Skin of body (tissue), 2 donors: ENCODE measurements around the gene FBXO28. TPM values are rescaled to one million over a fixed set of nuclear protein-coding genes. Genes with fewer than 3 reads are reported as not detected.
A peak's percentile ranks its signal among the peaks of the same experiment; 100 is the strongest.

Experiments
- DNase-seq: peaks from one replicate; lab custom pipeline; 2025; lab: John Stamatoyannopoulos, UW
- total RNA-seq: library from RNA; depleted of rRNA; stranded (reverse); fragments of >200 nt; gene quantifications from one replicate; pipeline ENCODE4 v1.2.3, GENCODE V29; 2014

The FBXO28 gene
- total RNA-seq, 1 donor from 2014 or later, result 38.1 TPM

DNA sequence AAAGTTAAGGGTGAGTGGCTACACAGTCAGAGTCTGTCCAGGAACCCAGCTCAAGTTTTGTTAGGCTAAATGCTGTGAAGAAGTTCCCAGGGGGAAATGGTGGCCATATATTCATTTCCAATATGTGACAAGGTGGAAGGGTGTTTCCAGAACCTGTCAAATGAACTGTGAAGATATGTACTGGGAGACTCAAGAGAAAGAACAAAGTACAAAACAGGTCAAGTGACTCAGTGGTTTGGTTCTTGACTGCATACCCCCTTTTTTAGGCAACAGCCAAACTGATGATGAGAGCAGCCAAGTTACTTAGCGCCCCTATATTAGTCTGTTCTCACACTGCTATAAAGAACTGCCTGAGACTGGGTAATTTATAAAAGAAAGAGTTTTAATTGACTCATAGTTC is 18.6 kb upstream of the FBXO28 start:
- no peak for DNase-seq

DNA sequence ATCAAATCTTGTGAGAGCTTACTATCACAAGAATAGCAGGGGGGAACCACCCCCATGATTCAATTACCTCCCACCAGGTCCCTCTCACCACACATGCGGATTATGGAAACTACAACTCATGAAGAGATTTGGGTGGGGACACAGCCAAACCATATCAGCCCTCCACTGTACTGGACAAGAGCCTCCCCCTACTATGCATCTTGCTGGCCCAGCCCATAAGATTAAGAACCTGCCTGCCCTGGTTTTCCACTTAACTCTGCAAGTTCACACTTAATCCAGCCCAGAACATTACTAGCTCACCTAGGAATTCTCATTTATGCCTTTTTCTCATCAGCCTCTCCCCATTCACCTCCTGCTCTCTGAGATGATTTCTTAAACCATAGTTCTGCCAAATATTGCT is 18.0 kb upstream of the FBXO28 start:
- no peak for DNase-seq

- DNase-seq, result no peak
Measured at GRCh38 chr1:224096773-224097172, 17.1 kb upstream of the FBXO28 start.

DNA sequence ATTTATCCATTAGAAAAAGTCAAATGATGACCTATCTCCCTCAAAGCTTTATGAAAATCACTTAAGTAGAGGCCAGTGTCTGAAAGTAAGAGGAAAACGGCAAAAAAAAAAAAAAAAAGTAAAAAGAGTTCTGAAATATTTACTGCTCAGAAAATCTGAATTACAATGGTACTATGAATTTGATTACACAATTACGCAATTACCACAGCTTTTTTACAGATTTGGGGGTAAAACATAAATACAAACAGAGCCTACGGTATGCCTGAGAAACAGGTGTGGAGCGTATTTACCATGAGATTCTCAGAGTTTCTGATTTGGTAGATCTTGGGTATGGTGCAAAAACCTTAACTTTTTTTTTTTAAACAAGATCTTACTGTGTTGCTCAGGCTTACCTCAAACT is 15.9 kb upstream of the FBXO28 start:
- no peak for DNase-seq

DNA sequence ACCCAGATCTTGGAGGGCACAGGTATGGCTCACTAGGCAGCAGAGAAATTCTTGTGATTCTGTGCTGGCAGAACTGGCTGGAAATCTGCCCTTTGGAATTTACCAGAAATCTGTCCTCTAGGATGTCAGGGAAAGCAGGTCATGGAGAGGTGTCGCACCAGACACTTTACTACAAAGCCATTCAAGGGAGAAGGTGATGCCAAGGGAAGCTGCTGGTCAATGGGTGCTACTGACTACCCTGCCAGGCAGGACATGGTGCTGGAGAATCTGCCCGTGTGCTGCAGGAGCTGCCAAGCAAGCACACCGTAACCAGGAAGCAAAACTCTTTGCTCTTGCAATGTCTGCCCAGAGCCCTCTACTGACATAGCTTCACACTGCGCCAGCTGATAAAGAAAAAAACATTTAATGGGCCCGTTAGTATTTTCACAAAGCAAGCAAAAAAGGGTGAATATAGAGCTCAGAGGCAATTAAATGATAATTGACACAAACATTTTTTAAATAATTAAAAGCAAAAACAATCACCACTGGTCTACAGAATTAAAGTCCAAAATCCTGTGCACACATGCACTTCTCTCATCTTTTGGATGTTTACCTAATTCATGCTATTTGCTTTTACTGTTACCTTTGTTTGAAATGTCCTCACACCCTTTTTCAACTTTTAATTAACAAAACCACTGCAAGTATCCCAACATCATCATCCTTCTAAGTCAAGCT is 7.2 kb upstream of the FBXO28 start:
- DNase-seq, result no peak

DNA sequence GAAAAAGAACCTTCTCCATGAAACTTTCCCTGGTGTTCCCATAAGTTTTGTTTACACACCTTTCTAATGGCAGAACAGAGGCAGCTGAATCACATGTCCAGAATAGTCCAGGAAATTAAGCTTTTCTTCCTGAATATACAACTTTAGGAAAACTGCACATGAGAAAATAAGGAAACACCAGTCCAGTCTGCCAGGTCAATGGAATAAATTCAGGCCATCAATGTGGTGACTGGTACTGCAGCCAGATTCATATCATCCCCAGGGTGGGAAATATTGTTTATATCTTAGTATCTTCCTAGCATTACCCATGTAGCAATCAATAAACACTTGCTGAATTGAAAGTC is 6.7 kb upstream of the FBXO28 start:
- no peak for DNase-seq

DNA sequence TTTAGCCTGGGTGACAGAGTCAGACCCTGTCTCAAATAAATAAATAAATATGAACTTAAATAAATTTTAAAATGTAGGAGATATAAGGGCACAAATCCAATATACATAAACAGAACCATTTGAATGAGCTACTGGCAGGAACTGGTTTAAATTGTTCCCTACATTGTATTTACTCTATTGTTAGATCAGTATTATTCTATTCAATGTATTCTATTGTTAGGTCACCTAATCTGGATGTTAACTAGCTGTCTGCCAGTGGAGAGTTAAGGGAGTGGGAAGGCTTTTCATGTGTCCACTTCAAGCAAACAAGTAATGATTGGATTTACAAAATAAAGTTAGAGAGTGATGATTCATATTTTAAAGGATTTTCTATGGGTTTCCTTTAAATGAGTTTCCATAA is 4.9 kb upstream of the FBXO28 start:
- no peak for DNase-seq

GRCh38 chr1:224109981-224110380 is 3.9 kb upstream of the FBXO28 start:
- DNase-seq, result no peak

GRCh38 chr1:224113005-224113404 is 906 bp upstream of the FBXO28 start:
- DNase-seq, result no peak

GRCh38 chr1:224113545-224113917 is 380 bp upstream of the FBXO28 start:
- no peak for DNase-seq

GRCh38 chr1:224114787-224115175 is 870 bp downstream of the FBXO28 start:
- DNase-seq, result no peak

DNA sequence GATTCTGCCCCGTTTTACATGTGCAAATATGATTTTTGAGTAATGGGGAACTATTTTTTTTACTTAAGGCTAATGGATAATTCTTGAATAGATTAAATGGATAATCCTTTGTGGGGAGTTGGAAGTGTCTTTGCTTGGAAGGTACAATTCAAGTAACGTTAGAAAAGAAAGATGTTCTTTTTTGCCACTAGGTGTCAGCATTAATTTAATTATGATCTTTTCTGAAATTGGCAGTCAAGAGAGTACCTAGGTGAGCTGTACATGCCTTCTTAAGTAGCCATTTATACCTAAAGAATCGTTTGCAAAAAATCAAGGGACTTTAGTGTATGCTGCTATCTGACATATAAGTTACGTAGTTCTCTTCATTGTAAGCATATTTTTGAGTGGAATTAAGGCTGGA is 2.2 kb downstream of the FBXO28 start:
- peak; percentile 46 for DNase-seq

GRCh38 chr1:224118688-224119087 is 4.8 kb downstream of the FBXO28 start:
- no peak for DNase-seq

DNA sequence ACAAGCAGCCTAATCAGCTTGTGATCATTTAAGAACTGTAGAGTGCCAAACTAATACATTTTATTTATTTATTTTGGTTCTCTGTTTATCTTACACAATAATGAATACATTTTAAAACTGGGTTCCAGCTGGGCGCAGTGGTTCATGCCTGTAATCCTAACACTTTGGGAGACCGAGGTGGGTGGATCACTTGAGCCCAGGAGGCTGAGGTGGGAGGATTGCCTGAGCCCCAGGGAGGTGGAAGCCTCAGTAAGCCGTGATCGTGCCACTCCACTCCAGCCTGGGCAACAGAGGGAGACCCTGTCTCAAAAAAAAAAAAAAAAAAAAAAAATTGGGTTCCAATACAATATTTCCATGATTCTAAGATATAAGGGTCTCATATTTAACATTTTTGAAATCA is 9.2 kb downstream of the FBXO28 start:
- no peak for DNase-seq

GRCh38 chr1:224124220-224124619 is 10.3 kb downstream of the FBXO28 start:
- no peak for DNase-seq

- no peak for DNase-seq
Measured at GRCh38 chr1:224127925-224128819, 14.3 kb downstream of the FBXO28 start.

DNA sequence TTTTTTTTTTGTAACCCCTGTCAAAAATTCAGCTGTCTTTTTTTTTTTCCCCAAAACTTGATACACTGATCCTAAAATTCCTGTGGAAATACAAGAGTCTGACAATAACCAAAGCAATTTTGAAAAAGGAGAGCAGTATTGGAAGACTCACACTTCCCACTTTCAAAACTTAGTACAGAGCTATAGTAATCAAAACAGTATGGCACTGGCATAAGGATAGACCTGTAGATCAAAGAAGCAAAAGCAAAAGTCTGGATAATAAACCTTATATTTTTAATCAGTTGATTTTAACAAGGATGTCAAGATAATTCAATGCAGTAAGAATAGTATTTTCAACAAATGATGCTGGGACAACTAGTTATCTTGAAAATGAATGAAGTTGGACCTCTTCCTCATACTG is 17.3 kb downstream of the FBXO28 start:
- DNase-seq, result no peak

DNA sequence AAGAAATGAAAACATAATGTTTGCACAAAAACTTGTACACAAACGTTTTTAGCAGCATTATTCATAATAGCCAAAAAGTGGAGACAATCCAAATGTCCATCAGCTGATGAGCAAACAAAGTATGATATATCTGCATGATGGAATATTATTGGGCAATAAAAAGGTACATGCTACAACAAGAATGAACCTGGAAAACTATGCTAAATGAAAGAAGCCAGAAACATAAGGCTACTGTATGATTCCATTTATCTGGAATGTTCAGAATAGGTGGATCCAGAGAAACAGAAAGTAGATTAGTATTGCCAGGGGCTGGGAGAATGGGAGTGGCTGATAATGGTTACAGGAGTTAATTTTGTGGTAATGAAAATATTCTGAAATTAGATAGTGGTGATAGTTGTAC is 19.0 kb downstream of the FBXO28 start:
- DNase-seq, result no peak

- DNase-seq, result no peak
Measured at GRCh38 chr1:224133741-224134299, 19.9 kb downstream of the FBXO28 start.

DNA sequence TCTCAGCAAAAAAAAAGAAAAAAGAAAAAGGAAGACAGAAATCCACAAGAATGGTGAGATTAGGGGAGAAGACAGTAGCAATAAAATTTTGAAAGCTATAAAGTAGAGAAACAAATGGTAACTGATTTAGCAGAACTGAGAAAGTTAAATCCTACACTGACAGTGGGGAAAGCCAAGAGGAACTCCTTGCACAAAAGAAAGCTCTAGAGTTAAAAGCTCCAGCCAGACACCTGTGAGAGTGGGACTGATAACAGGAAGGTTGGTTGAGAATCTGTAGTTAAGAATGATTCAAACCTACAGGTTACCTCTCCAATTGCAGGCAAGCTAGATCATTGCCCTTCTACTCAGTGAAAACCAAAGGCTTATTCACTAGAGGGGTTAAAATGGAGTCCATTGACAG is 23.6 kb downstream of the FBXO28 start:
- no peak for DNase-seq

- DNase-seq, result no peak
Measured at GRCh38 chr1:224138198-224138597, 24.3 kb downstream of the FBXO28 start.

DNA sequence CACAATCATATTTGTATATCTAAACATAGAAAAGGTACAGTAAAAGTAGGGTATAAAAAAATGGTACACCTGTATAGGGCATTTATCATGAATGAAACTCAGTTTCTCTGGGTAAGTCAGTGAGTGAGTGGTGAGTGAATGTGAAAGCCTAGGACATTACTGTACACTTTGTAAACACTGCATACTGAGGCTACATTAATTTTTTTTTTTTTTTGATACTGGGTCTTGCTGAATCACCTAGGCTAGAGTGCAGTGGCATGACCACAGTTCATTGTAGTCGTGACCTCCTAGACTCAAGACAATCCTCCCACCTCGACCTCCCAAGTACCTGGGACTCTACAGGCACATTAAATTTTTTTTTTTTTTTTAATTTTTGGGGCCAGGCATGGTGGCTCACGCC is 27.8 kb downstream of the FBXO28 start:
- no peak for DNase-seq

DNA sequence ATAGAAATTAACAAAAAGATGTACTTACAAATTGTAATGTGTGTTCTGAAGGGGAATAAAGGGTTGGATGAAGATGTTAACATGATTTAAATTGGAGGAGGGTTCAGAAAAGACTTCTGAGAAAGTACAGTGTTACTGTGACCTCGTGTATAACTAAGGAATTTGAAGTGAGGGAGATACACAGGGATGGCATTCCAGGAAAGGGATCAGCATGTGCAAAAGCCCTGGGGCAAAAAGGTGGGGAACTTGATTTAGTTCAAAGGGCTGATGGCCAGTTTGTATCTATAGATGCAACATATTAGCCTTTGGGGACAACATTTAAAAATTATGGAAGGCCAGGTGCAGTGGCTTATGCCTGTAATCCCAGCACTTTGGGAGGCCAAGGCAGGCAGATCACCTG is 35.8 kb downstream of the FBXO28 start:
- DNase-seq, result no peak
